Prostate gland (tissue), 2 donors: ENCODE results near the gene FBXO11. TPM values are rescaled to one million over a fixed set of nuclear protein-coding genes. Genes with fewer than 3 reads are reported as not detected.
"Not testable (repeated sequence)": the region's sequence is repeated elsewhere in the genome, so short reads cannot be mapped to it uniquely, and the experiment has no call there.

Experiments
- DNase-seq: peaks from one replicate; pipeline ENCODE4 v3.0.0-alpha.2; 2019; ENCODE audit warnings: low spot score
- H3K27ac ChIP-seq, 2 donors: fragments of 200-600 bp; sonication (generic); 2 replicates each; pipeline ENCODE4 v1.5.1; 2017 to 2019
- H3K27me3 ChIP-seq: fragments of 200-600 bp; sonication (generic); replicated peaks from 2 replicates; pipeline ENCODE4 v1.5.1; 2019; ENCODE audit not compliant: insufficient read depth
- H3K36me3 ChIP-seq, 2 donors: fragments of 200-600 bp; sonication (generic); 1 replicate in 1 of 2; 2 replicates in 1 of 2; pipeline versions ENCODE4 v1.5.1 to v1.8.1; 2017 to 2019
- H3K4me1 ChIP-seq: fragments of 200-600 bp; sonication (generic); replicated peaks from 2 replicates; pipeline ENCODE4 v1.5.1; 2019
- H3K4me3 ChIP-seq, 2 donors: fragments of 200-600 bp; sonication (generic); 2 replicates each; pipeline ENCODE4 v1.5.1; 2017 to 2019
- H3K9me3 ChIP-seq: fragments of 200-600 bp; sonication (generic); 2 replicates; pipeline ENCODE4 v1.5.1; 2017
- POLR2A ChIP-seq: fragments of 450-650 bp; IDR thresholded peaks from one replicate; pipeline ENCODE4 v1.6.1; 2016; ENCODE audit warnings: antibody characterized with exemption, mild to moderate bottlenecking
- POLR2AphosphoS5 ChIP-seq: sonication (generic); formaldehyde crosslinking; IDR thresholded peaks from one replicate; pipeline ENCODE4 v1.6.1; 2017; ENCODE audit warnings: antibody characterized with exemption
- WGBS: methylation state at CpG from one replicate; pipeline ENCODE4 v1.1.5; 2018; 5-methylcytosine and 5-hydroxymethylcytosine counted together
- intact Hi-C: fragments of 100-400 bp; cut with DNase I; formaldehyde crosslinking; loops from one replicate; pipeline ENCODE4 v1.14.2; 2022
- total RNA-seq, 2 donors: library from RNA; depleted of rRNA; stranded (reverse); fragments of >200 nt; gene quantifications; one replicate each; pipeline ENCODE4 v1.1.0, GENCODE V29; 2016
- TF ChIP-seq, protein P1 (sequence below), 4 experiments: fragments of 200-600 bp in 2 of 4; fragments of 450-650 bp in 2 of 4; sonication (generic) in 2 of 4; IDR thresholded peaks; 1 replicate in 3 of 4; 2 replicates in 1 of 4; pipeline ENCODE4 v1.5.1; 2016 to 2019; ENCODE audit warnings: antibody characterized with exemption in 4 of 4, mild to moderate bottlenecking in 2 of 4, moderate library complexity in 2 of 4

The FBXO11 gene
- total RNA-seq, 2 donors from 2014 or later, result 48.4 to 54.2 TPM

DNA sequence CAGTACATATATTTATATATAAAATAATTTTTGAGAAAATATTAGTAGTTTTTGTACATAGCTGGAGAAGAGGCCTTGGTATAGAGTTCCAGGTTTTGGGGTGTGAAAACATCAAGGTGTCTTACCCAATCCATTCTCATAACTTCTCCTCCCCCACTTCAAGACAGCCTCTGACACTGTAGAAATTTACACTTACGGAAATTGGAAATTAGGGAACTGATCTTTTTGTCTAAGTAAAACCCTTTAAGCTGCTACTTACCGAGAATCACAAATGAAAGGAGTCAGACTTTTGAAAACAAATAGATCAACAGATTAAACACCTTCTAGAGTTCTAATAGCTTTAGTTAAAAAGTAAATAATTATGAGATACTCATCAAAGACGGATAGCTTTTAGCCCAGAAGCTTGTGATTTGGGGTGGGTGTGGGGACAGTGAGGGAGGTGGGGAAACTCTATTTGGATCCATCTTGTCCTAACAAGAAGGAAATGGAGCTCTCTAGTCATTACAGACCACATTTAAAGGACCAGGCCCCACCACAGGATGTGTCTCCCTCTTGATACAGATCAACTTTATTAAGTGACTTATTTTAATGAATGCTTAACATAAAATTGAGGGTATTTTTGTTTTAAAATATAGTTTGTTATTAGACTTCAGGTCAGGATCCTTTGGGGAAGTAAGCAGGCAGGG lies 11.1 kb upstream of the FBXO11 start:
- Histone ChIP-seq H3K27ac (no peak overlapping the region), H3K36me3 (no peaks in the 10 kb centered on the region), H3K4me1 (no peaks in the 10 kb centered on the region), H3K4me3 (no peak overlapping the region), H3K27me3 (no peaks in the 10 kb centered on the region), H3K9me3 (no peaks in the 10 kb centered on the region)
- DNase-seq, result no peak
- WGBS, result 78% methylated on average over 3 of the region's 3 CpGs
- TF ChIP-seq POLR2AphosphoS5 (no peak), POLR2A (no peak)
- TF ChIP-seq, protein P1, sequence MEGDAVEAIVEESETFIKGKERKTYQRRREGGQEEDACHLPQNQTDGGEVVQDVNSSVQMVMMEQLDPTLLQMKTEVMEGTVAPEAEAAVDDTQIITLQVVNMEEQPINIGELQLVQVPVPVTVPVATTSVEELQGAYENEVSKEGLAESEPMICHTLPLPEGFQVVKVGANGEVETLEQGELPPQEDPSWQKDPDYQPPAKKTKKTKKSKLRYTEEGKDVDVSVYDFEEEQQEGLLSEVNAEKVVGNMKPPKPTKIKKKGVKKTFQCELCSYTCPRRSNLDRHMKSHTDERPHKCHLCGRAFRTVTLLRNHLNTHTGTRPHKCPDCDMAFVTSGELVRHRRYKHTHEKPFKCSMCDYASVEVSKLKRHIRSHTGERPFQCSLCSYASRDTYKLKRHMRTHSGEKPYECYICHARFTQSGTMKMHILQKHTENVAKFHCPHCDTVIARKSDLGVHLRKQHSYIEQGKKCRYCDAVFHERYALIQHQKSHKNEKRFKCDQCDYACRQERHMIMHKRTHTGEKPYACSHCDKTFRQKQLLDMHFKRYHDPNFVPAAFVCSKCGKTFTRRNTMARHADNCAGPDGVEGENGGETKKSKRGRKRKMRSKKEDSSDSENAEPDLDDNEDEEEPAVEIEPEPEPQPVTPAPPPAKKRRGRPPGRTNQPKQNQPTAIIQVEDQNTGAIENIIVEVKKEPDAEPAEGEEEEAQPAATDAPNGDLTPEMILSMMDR (IDR thresholded peaks at IDR 0.05), result no peak
- intact Hi-C loops, result no loop called here

DNA sequence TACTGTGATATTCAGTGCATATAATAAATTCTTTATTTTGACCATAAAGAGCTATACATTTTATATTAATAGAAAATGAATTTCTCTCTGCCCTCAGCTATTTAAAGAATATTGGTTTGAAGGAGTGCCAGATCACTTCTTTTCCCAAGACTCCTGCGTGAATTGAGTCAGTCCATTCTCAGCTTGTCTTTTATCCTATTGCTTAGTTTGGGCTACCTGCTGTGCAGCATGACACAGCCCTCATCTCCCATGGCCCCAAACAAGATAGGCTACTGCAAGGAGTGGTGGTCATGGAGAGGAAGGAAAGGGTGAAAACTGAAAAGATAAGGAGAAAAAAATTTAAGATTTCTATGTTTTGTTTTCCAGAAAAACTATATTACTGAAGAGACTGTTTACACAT lies 10.1 kb upstream of the FBXO11 start:
- WGBS, result 85% methylated on average over 1 of the region's 1 CpG
- Histone ChIP-seq H3K27me3 (no peaks in the 10 kb centered on the region), H3K27ac (no peak overlapping the region), H3K4me3 (no peak overlapping the region), H3K9me3 (no peaks in the 10 kb centered on the region), H3K4me1 (no peaks in the 10 kb centered on the region), H3K36me3 (no peaks in the 10 kb centered on the region)
- intact Hi-C loops, result no loop called here
- no peak for DNase-seq
- TF ChIP-seq POLR2AphosphoS5 (no peak), POLR2A (no peak)
- TF ChIP-seq, protein P1 (IDR thresholded peaks at IDR 0.05), result no peak

DNA sequence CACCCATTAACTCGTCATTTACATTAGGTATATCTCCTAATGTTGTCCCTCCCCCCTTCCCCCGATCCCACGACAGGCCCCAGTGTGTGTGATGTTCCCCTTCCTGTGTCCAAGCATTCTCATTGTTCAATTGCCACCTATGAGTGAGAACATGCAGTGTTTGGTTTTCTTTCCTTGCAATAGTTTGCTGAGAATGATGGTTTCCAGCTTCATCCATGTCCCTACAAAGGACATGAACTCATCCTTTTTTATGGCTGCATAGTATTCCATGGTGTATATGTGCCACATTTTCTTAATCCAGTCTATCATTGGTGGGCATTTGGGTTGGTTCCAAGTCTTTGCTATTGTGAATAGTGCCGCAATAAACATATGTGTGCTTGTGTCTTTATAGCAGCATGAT lies 4.4 kb upstream of the FBXO11 start:
- H3K4me1 ChIP-seq, intact Hi-C loops, DNase-seq, H3K27me3 ChIP-seq, H3K27ac ChIP-seq, H3K4me3 ChIP-seq, H3K9me3 ChIP-seq, H3K36me3 ChIP-seq: not testable (repeated sequence)
- 93% methylated on average over 4 of the region's 4 CpGs for WGBS

DNA sequence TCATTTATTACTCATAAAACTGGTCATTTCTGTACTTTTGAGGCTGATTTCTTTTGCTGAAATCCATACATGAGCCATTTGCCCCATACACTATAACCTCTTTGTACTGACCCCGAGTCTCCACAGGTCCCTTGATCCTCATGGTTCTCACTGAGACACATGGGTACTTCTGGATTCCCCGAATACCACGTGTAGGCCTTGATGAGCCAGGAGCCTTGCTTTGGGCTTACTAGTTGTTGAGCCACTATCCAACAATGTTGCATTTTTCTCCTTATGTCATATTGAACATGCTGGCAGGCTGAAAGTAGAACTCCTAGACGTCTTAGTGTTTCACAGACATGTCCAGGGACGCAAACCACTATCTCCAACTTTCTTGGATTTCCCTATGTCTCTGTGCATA lies 2.4 kb upstream of the FBXO11 start:
- H3K27me3 ChIP-seq, result no peaks in the 10 kb centered on the region
- no peaks in the 10 kb centered on the region for H3K9me3 ChIP-seq
- H3K36me3 ChIP-seq, result no peaks in the 10 kb centered on the region
- TF ChIP-seq POLR2A, result no peak
- no peak for TF ChIP-seq POLR2AphosphoS5
- TF ChIP-seq, protein P1 (IDR thresholded peaks at IDR 0.05), result no peak
- intact Hi-C loops, result loop anchor here (5.0 kb wide), 1 partner anchor 679 kb away; no protein-coding TSS in a partner anchor
- H3K4me3 ChIP-seq, result no peak overlapping the region
- H3K4me1 ChIP-seq, result no peaks in the 10 kb centered on the region
- no peak overlapping the region for H3K27ac ChIP-seq
- 84% methylated on average over 5 of the region's 5 CpGs for WGBS
- no peak for DNase-seq

DNA sequence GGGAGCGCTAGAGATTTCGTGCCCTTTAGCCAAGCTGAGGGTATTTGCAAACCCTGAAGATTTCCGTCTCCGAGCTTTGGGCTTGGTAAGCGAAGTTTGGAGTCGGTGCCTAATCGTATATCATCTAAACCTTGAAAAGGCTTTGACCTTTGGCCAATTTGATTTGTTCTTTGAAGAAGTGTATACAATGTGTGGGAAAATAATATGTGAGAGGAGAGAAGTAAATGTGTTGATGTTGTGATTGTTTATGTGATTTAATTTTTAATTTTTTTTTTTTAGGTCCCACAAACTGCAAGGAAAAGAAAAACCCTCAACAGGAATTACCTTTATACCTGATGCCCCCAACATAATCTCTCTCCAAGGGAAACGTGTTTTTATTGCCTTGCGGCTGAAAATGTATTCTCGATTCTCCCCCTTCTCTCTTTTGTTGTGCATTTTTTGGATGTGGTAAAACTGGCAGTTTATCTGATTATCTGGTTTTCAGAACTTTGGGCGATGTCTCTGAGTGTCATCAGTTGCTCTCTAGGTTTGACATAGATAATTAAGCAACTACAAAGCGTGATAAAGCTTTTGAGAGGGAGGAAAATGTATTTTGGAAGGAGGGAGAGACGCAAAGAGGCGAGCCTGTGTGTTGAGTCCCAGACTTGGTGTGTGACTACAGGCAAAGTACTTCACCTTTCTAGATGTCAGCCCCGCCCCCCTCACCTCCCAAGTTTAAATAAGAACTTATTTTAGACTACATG lies 912 bp upstream of the FBXO11 start:
- TF ChIP-seq POLR2A, result peak; percentile 7
- TF ChIP-seq, protein P1 (IDR thresholded peaks at IDR 0.05), result peak in 2 of 4 experiments; percentile 49 to 62
- TF ChIP-seq POLR2AphosphoS5, result no peak
- no peaks in the 10 kb centered on the region for H3K27me3 ChIP-seq
- WGBS, result 24% methylated on average over 15 of the region's 15 CpGs
- intact Hi-C loops, result loop anchor here (2.0 to 5.0 kb wide), 3 partner anchors 124 to 680 kb away; partner anchors contain the start of gene MSH6
- peak overlapping the region; percentile 98 to 99 for H3K27ac ChIP-seq
- H3K9me3 ChIP-seq, result no peaks in the 10 kb centered on the region
- H3K4me1 ChIP-seq, result no peaks in the 10 kb centered on the region
- no peaks in the 10 kb centered on the region for H3K36me3 ChIP-seq
- DNase-seq, result peak; percentile 12
- peak overlapping the region; percentile 69 to 82 for H3K4me3 ChIP-seq
